ENCODE measurements around the gene NME4.

NME4 gene

DNA sequence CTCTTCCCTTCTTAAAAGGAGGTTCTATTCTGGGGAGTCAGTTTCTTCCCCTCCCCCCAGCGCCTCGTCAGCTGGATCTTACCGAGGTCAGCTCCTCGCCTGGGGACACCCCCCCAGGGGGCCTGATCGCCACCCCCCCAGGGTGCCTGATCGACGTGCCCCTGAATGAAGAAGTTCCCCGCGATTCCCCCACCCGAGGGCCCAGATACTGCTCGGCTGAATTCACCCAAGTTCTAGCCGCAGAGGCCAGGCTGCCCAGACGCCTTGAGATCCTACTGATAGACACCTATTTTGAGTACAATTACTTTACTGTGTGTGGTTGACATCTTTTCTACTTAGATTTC lies 29.9 kb downstream of the NME4 start:
- no peaks in the 10 kb centered on the region for H3K9me3 ChIP-seq
- H3K36me3 ChIP-seq (replicated peaks): 0 out of 2 replicates have a peak, but pooled peaks cover 4% of the 10 kb centered on the region
- no peak for DNase-seq (ENCODE audit: low spot score in 2 of 2)
- no peaks in the 10 kb centered on the region for H3K27me3 ChIP-seq (ENCODE audit: low read depth)
- H3K4me1 ChIP-seq: peaks cover 32% of the 10 kb centered on the region
- in situ Hi-C loops (cut with MboI; ENCODE audit: low sequenced_read_pairs): no loop called here
- H3K4me3 ChIP-seq: peak overlapping the region; percentile 54

DNA sequence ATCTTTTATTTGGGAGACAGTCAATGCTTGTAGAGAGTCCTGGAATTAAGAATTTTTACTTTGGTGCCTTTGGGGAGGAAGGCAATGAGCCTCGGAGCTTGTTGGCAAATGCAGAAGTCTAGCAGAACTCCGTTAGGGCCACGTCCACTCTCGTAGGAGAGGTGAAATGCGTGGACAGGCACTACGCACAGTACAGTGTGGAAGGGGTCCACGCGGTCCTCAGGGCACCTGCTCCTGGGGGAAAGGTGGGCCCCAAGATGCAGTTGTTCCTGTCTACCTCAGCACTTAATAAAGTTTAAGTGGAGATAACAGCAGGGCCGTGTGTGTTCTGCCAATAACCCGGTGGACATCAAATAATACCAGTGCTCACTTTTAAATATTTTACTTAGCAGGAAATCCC lies 30.3 kb downstream of the NME4 start:
- DNase-seq (ENCODE audit: low spot score in 2 of 2): no peak
- H3K4me3 ChIP-seq: peak overlapping the region; percentile 54
- H3K9me3 ChIP-seq: no peaks in the 10 kb centered on the region
- H3K36me3 ChIP-seq (replicated peaks): 0 out of 2 replicates have a peak, but pooled peaks cover 4% of the 10 kb centered on the region
- peaks cover 32% of the 10 kb centered on the region for H3K4me1 ChIP-seq
- in situ Hi-C loops (cut with MboI; ENCODE audit: low sequenced_read_pairs): no loop called here
- H3K27me3 ChIP-seq (ENCODE audit: low read depth): no peaks in the 10 kb centered on the region

DNA sequence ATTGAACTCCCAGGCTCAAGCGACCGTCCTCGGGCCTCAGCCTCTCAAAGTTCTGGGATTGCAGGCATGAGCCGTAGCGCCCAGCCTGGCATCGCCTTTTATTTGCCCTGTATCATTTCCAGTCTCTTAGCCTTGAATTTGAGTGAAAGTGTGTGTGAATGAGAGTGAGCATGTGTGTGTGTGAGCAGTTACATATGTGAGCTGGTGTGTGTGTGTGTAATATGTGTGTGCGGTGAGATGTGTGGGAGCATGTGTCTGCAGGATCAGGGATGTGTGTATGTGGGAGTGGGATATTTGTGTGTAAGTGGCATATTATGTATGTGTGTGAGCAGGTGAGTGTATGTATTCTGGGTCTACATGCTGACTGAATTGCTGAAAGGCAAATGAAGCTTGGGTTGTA lies 33.9 kb downstream of the NME4 start:
- no peak for DNase-seq (ENCODE audit: low spot score in 2 of 2)
- no peaks in the 10 kb centered on the region for H3K27me3 ChIP-seq (ENCODE audit: low read depth)
- no peak overlapping the region for H3K4me3 ChIP-seq
- H3K4me1 ChIP-seq: peaks cover 30% of the 10 kb centered on the region
- no peaks in the 10 kb centered on the region for H3K9me3 ChIP-seq
- in situ Hi-C loops (cut with MboI; ENCODE audit: low sequenced_read_pairs): no loop called here
- H3K36me3 ChIP-seq (replicated peaks): peaks cover 7% of the 10 kb centered on the region; the same call in 1 of the 2 replicates

DNA sequence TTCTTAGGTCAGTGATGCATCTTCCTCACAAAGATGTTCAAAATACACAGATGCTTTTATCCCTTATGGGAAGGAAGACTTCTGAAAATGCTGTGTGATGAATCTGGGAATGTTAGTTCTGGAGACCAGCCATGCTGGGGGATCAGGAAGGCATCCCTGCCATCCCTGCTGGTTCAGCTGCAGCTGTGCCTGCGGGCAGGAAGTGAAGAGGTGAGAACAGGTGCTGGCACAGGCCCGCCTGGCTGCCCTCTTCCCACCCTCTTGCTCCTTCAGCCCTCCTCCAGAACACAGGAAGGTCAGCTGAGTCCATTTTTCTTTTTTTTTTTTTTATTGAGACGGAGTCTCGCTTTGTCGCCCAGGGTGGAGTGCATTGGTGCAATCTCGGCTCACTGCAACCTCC lies 43.6 kb downstream of the NME4 start:
- no peak overlapping the region for H3K4me3 ChIP-seq
- H3K27me3 ChIP-seq (ENCODE audit: low read depth): no peaks in the 10 kb centered on the region
- in situ Hi-C loops (cut with MboI; ENCODE audit: low sequenced_read_pairs): no loop called here
- H3K9me3 ChIP-seq: no peaks in the 10 kb centered on the region
- no peaks in the 10 kb centered on the region for H3K36me3 ChIP-seq (replicated peaks)
- DNase-seq (ENCODE audit: low spot score in 2 of 2): no peak
- H3K4me1 ChIP-seq: peaks cover 7% of the 10 kb centered on the region

- in situ Hi-C loops (cut with MboI; ENCODE audit: low sequenced_read_pairs): no loop called here
- Histone ChIP-seq H3K36me3 (replicated peaks) (no peaks in the 10 kb centered on the region), H3K4me3 (no peak overlapping the region), H3K9me3 (no peaks in the 10 kb centered on the region), H3K4me1 (peaks cover 7% of the 10 kb centered on the region), H3K27me3 (ENCODE audit: low read depth) (no peaks in the 10 kb centered on the region)
- no peak for DNase-seq (ENCODE audit: low spot score in 2 of 2)
Observed at GRCh38 chr16:441447-441846, 44.4 kb downstream of the NME4 start.

DNA sequence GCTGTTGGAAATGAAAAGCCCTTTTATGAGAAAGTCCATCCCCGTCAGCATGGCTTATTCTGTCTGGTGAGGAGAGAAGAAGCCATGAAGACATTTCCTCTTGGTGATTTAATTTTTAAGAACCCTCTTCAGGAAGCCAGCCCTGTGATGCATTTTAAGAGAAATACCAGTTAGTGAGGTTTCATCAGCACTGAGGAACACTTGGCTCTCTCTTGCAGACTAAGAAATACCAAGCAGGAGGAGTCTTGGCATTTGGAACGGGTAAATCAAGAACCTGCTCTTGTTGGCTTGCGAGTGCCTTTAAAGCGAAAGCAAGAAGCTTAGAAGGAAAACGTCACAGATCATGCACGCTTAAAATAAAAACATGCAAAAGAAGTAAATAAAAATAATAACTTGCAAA lies 46.0 kb downstream of the NME4 start:
- Histone ChIP-seq H3K27me3 (ENCODE audit: low read depth) (no peaks in the 10 kb centered on the region), H3K36me3 (replicated peaks) (no peaks in the 10 kb centered on the region), H3K4me3 (no peak overlapping the region), H3K9me3 (no peaks in the 10 kb centered on the region), H3K4me1 (peaks cover 7% of the 10 kb centered on the region)
- DNase-seq (ENCODE audit: low spot score in 2 of 2): no peak
- in situ Hi-C loops (cut with MboI; ENCODE audit: low sequenced_read_pairs): no loop called here

DNA sequence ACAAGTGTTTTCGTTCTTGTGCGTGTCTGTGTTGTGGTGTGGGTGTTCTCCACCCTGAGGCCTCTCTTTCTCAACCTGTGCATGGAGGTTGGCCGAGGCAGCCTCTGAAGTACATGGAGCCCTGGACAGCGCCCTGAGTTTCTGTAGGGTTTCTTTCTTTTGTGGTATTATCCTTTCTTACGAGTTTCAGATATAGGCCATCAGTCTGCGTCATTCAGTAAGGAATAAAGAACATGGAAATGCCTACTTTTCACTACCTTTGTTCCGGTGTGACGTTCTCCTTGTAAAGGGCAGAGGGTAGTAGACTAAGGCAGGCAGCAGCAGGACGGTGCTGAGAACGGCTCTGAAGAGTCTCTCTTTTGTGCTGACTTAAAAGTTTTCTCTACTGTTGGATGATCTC lies 47.0 kb downstream of the NME4 start:
- in situ Hi-C loops (cut with MboI; ENCODE audit: low sequenced_read_pairs): no loop called here
- Histone ChIP-seq H3K4me1 (peaks cover 7% of the 10 kb centered on the region), H3K4me3 (no peak overlapping the region), H3K36me3 (replicated peaks) (no peaks in the 10 kb centered on the region), H3K27me3 (ENCODE audit: low read depth) (no peaks in the 10 kb centered on the region), H3K9me3 (no peaks in the 10 kb centered on the region)
- no peak for DNase-seq (ENCODE audit: low spot score in 2 of 2)

DNA sequence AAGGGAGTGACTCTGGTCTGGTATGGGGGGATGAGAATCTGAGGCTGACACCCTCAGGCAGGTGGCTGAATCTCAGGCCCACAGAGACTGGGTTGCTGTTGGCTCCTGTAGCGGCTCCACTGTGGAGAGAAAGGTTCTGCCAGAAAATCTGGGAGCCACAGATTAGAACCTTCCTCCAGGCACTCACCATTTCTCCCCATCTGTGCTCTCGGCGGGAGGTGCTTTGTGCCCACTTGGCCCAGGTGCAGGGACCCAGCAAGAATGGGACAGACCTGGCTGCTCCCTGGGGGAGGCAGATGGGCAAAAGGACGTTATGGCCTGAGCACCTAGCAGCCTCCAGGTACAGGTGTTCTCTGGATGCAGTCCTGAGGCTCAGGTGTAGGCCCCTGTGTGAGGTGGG lies 48.6 kb downstream of the NME4 start:
- DNase-seq (ENCODE audit: low spot score in 2 of 2): no peak
- H3K36me3 ChIP-seq (replicated peaks): no peaks in the 10 kb centered on the region
- no peaks in the 10 kb centered on the region for H3K9me3 ChIP-seq
- peaks cover 10% of the 10 kb centered on the region for H3K4me1 ChIP-seq
- H3K4me3 ChIP-seq: no peak overlapping the region
- H3K27me3 ChIP-seq (ENCODE audit: low read depth): no peaks in the 10 kb centered on the region
- in situ Hi-C loops (cut with MboI; ENCODE audit: low sequenced_read_pairs): no loop called here

All from HAP-1 (cell line).